Tibial artery (tissue), 4 donors: ENCODE data around the gene G6PD.
"Not testable (repeated sequence)": the region's sequence is repeated elsewhere in the genome, so short reads cannot be mapped to it uniquely, and the experiment has no call there.

ENCODE experiments used
- DNase-seq, 2 donors: peaks; one replicate each; pipeline ENCODE4 v3.0.0-alpha.2; 2019
- H3K27ac ChIP-seq, 2 donors: fragments of 200-600 bp; sonication (generic) in 1 of 2; 1 replicate in 1 of 2; 2 replicates in 1 of 2; pipeline ENCODE4 v1.5.1; 2018 to 2019; ENCODE audit warnings: mild to moderate bottlenecking in 1 of 2
- H3K27me3 ChIP-seq, 2 donors: fragments of 200-600 bp; sonication (generic) in 1 of 2; one replicate each; pipeline versions ENCODE4 v1.5.1 to v1.6.0; 2016 to 2019
- H3K36me3 ChIP-seq, 3 donors: fragments of 200-600 bp; sonication (generic) in 2 of 3; one replicate each; pipeline ENCODE4 v1.5.1; 2016 to 2019; ENCODE audit warnings: mild to moderate bottlenecking in 2 of 3
- H3K4me1 ChIP-seq, 4 donors: fragments of 200-600 bp; sonication (generic) in 2 of 4; 1 replicate in 3 of 4; 2 replicates in 1 of 4; pipeline ENCODE4 v1.5.1; 2016 to 2019
- H3K4me3 ChIP-seq, 2 donors: fragments of 200-600 bp; sonication (generic) in 1 of 2; 1 replicate in 1 of 2; 2 replicates in 1 of 2; pipeline ENCODE4 v1.5.1; 2018 to 2019; ENCODE audit warnings: mild to moderate bottlenecking in 2 of 2
- H3K9me3 ChIP-seq, 3 donors: fragments of 200-600 bp; sonication (generic) in 1 of 3; one replicate each; pipeline ENCODE4 v1.5.1; 2016 to 2019
- CTCF ChIP-seq, 2 experiments: fragments of 200-600 bp in 1 of 2; fragments of 450-650 bp in 1 of 2; IDR thresholded peaks; one replicate each; pipeline ENCODE4 v1.5.1; 2017 to 2019; ENCODE audit warnings: antibody characterized with exemption in 2 of 2, mild to moderate bottlenecking in 1 of 2, moderate library complexity in 1 of 2
- intact Hi-C: fragments of 100-400 bp; cut with DNase I; formaldehyde crosslinking; loops from one replicate; pipeline ENCODE4 v1.15.0; 2023; ENCODE audit warnings: low total_unique reads

G6PD gene

GRCh38 chrX:154540897-154541535, 5.6 kb downstream of the G6PD start:
- Histone ChIP-seq H3K4me3 (no peak overlapping the region), H3K9me3 (no peaks in the 10 kb centered on the region), H3K4me1 (peaks cover 0 to 62% (median 23%) of the 10 kb centered on the region in 4 donors), H3K36me3 (peaks cover 0 to under 1% (median 0%) of the 10 kb centered on the region in 3 donors), H3K27ac (peak overlapping the region; percentile 84 to 92), H3K27me3 (no peaks in the 10 kb centered on the region)
- no peak for DNase-seq
- intact Hi-C loops: no loop called here
- TF ChIP-seq CTCF (IDR thresholded peaks at IDR 0.05): no peak

- H3K27me3 ChIP-seq, H3K4me3 ChIP-seq, intact Hi-C loops, H3K9me3 ChIP-seq, DNase-seq, H3K36me3 ChIP-seq: not testable (repeated sequence)
- Histone ChIP-seq H3K4me1 (peaks cover 0 to 55% (median 21%) of the 10 kb centered on the region in 4 donors), H3K27ac (peak overlapping the region; percentile 84 to 92)
Measured at GRCh38 chrX:154540365-154540764, 6.3 kb downstream of the G6PD start.

- no peaks in the 10 kb centered on the region for H3K27me3 ChIP-seq
- no peak for DNase-seq
- H3K4me3 ChIP-seq: no peak overlapping the region
- H3K9me3 ChIP-seq: no peaks in the 10 kb centered on the region
- H3K27ac ChIP-seq: no peak overlapping the region
- intact Hi-C loops: no loop called here
- H3K36me3 ChIP-seq: peaks cover 0 to 15% (median 11%) of the 10 kb centered on the region in 3 donors
- peaks cover 0 to 48% (median 26%) of the 10 kb centered on the region in 4 donors for H3K4me1 ChIP-seq
- no peak for TF ChIP-seq CTCF (IDR thresholded peaks at IDR 0.05)
Measured at GRCh38 chrX:154539077-154539476, 7.6 kb downstream of the G6PD start.

GRCh38 chrX:154535892-154536291, 10.8 kb downstream of the G6PD start:
- Histone ChIP-seq H3K4me1 (peaks cover 0 to 26% (median 12%) of the 10 kb centered on the region in 4 donors), H3K4me3 (no peak overlapping the region), H3K27me3 (no peaks in the 10 kb centered on the region), H3K36me3 (peaks cover 0 to 45% (median 20%) of the 10 kb centered on the region in 3 donors), H3K27ac (no peak overlapping the region), H3K9me3 (no peaks in the 10 kb centered on the region)
- no peak for DNase-seq
- TF ChIP-seq CTCF (IDR thresholded peaks at IDR 0.05): no peak
- intact Hi-C loops: no loop called here

- TF ChIP-seq CTCF (IDR thresholded peaks at IDR 0.05): peak; percentile 87 to 97
- intact Hi-C loops: loop anchor here (5.0 kb wide), 1 partner anchor 132 kb away; no protein-coding TSS in a partner anchor
- H3K27ac ChIP-seq: peak overlapping the region; percentile 41 to 70
- no peak overlapping the region for H3K4me3 ChIP-seq
- H3K4me1 ChIP-seq: peaks cover 0 to 23% (median 9%) of the 10 kb centered on the region in 4 donors
- peak; percentile 80 to 91 for DNase-seq
- H3K36me3 ChIP-seq: peaks cover 0 to 45% (median 20%) of the 10 kb centered on the region in 3 donors
- H3K9me3 ChIP-seq: no peaks in the 10 kb centered on the region
- H3K27me3 ChIP-seq: no peaks in the 10 kb centered on the region
Measured at GRCh38 chrX:154534526-154535322, 11.9 kb downstream of the G6PD start.

- Histone ChIP-seq H3K27ac (no peak overlapping the region), H3K4me3 (no peak overlapping the region), H3K9me3 (no peaks in the 10 kb centered on the region), H3K4me1 (peaks cover 0 to 23% (median 9%) of the 10 kb centered on the region in 4 donors), H3K36me3 (peaks cover 0 to 45% (median 20%) of the 10 kb centered on the region in 3 donors), H3K27me3 (no peaks in the 10 kb centered on the region)
- TF ChIP-seq CTCF (IDR thresholded peaks at IDR 0.05): no peak
- no peak for DNase-seq
- intact Hi-C loops: loop anchor here (5.0 kb wide), 1 partner anchor 130 kb away; no protein-coding TSS in a partner anchor
Measured at GRCh38 chrX:154532690-154533089, 14.0 kb downstream of the G6PD start.
